HEK293 (cell line): Measurements from ENCODE around the gene STUB1.

ENCODE experiments used
- CTCF ChIA-PET: fragments of 350-600 bp; formaldehyde crosslinking; extraction: SDS; loops from one replicate; lab custom pipeline; 2021; ENCODE audit warnings: antibody characterized with exemption; lab: Yijun Ruan, JAX
- POLR2A ChIA-PET: fragments of 300-600 bp; formaldehyde crosslinking; extraction: SDS; loops from one replicate; lab custom pipeline; 2020; ENCODE audit warnings: antibody characterized with exemption, inconsistent platforms; lab: Yijun Ruan, JAX
- H3K27ac ChIP-seq: fragments of 200-500 bp; sonication (Bioruptor generic); 2 replicates; pipeline ENCODE4 v1.5.1; 2014; ENCODE audit warnings: low read depth, low read length, control low read depth, inconsistent platforms; ENCODE audit errors: extremely low read depth
- H3K36me3 ChIP-seq, 2 experiments: fragments of 200-500 bp in 1 of 2; sonication (Bioruptor generic) in 1 of 2; 1 replicate in 1 of 2; 2 replicates in 1 of 2; pipeline ENCODE4 v1.5.1; 2014 to 2017; ENCODE audit warnings: inconsistent platforms in 2 of 2, low read length in 2 of 2; ENCODE audit not compliant: control insufficient read depth in 2 of 2, insufficient read depth in 1 of 2
- H3K4me1 ChIP-seq: fragments of 200-500 bp; sonication (Bioruptor generic); 2 replicates; pipeline ENCODE4 v1.5.1; 2014; ENCODE audit warnings: mild to moderate bottlenecking, low read length, inconsistent platforms; ENCODE audit not compliant: control insufficient read depth, insufficient read depth
- H3K4me3 ChIP-seq: 2 replicates; pipeline ENCODE4 v1.5.1; 2011; ENCODE audit warnings: low read depth, mild to moderate bottlenecking, control low read depth, low read length, moderate library complexity
- H3K9me3 ChIP-seq: fragments of 200-500 bp; sonication (Bioruptor generic); 2 replicates; pipeline ENCODE4 v1.5.1; 2014; ENCODE audit warnings: low read depth, low read length, inconsistent platforms; ENCODE audit not compliant: control insufficient read depth, insufficient read depth
- AEBP2 ChIP-seq: fragments of 450-650 bp; formaldehyde crosslinking; IDR thresholded peaks from 2 replicates; pipeline ENCODE4 v1.5.1; 2016; ENCODE audit warnings: missing biosample characterization, missing genetic modification characterization, borderline replicate concordance
- CTCF ChIP-seq: fragments of 450-650 bp; formaldehyde crosslinking; IDR thresholded peaks from 2 replicates; pipeline ENCODE4 v1.5.1; 2016; ENCODE audit warnings: missing biosample characterization, missing genetic modification characterization
- EGR2 ChIP-seq: fragments of 450-650 bp; formaldehyde crosslinking; IDR thresholded peaks from 2 replicates; pipeline ENCODE4 v1.5.1; 2016; ENCODE audit warnings: low read depth, missing biosample characterization, missing genetic modification characterization
- ELK4 ChIP-seq: IDR thresholded peaks from 2 replicates; pipeline ENCODE4 v1.6.1; 2011; ENCODE audit warnings: mild to moderate bottlenecking, low read depth, low read length, borderline replicate concordance
- GLIS1 ChIP-seq: fragments of 450-650 bp; formaldehyde crosslinking; IDR thresholded peaks from 2 replicates; pipeline ENCODE4 v1.5.1; 2016; ENCODE audit warnings: missing biosample characterization, missing genetic modification characterization
- GLIS2 ChIP-seq: fragments of 450-650 bp; formaldehyde crosslinking; IDR thresholded peaks from 2 replicates; pipeline ENCODE4 v1.5.1; 2016; ENCODE audit warnings: missing biosample characterization, missing genetic modification characterization
- KLF8 ChIP-seq: fragments of 450-650 bp; formaldehyde crosslinking; IDR thresholded peaks from 2 replicates; pipeline ENCODE4 v1.5.1; 2016; ENCODE audit warnings: missing biosample characterization, missing genetic modification characterization
- MZF1 ChIP-seq: fragments of 450-650 bp; formaldehyde crosslinking; IDR thresholded peaks from 2 replicates; pipeline ENCODE4 v1.5.1; 2017; ENCODE audit warnings: missing biosample characterization, missing genetic modification characterization, borderline replicate concordance
- PATZ1 ChIP-seq: fragments of 450-650 bp; formaldehyde crosslinking; IDR thresholded peaks from 2 replicates; pipeline ENCODE4 v1.5.1; 2016; ENCODE audit warnings: missing biosample characterization, missing genetic modification characterization
- REST ChIP-seq: fragments of 450-650 bp; formaldehyde crosslinking; IDR thresholded peaks from 2 replicates; pipeline ENCODE4 v1.5.1; 2016; ENCODE audit warnings: missing biosample characterization, missing genetic modification characterization
- SP2 ChIP-seq: fragments of 450-650 bp; formaldehyde crosslinking; IDR thresholded peaks from 2 replicates; pipeline ENCODE4 v1.5.1; 2016; ENCODE audit warnings: missing biosample characterization, missing genetic modification characterization
- SP3 ChIP-seq: fragments of 450-650 bp; formaldehyde crosslinking; IDR thresholded peaks from 2 replicates; pipeline ENCODE4 v1.5.1; 2016; ENCODE audit warnings: missing biosample characterization, missing genetic modification characterization
- ZFHX2 ChIP-seq: fragments of 450-650 bp; formaldehyde crosslinking; conservative IDR thresholded peaks from 2 replicates; pipeline ENCODE4 v1.5.1; 2016; ENCODE audit warnings: missing biosample characterization, missing genetic modification characterization
- ZIC2 ChIP-seq: fragments of 450-650 bp; formaldehyde crosslinking; IDR thresholded peaks from 2 replicates; pipeline ENCODE4 v1.5.1; 2016; ENCODE audit warnings: missing biosample characterization, missing genetic modification characterization
- ZNF335 ChIP-seq: fragments of 450-650 bp; formaldehyde crosslinking; conservative IDR thresholded peaks from 2 replicates; pipeline ENCODE4 v1.5.1; 2016; ENCODE audit warnings: missing biosample characterization, missing genetic modification characterization
- ZNF555 ChIP-seq: fragments of 450-650 bp; formaldehyde crosslinking; conservative IDR thresholded peaks from 2 replicates; pipeline ENCODE4 v1.5.1; 2017; ENCODE audit warnings: missing biosample characterization, mild to moderate bottlenecking, missing genetic modification characterization, inconsistent platforms
- ZNF658 ChIP-seq: fragments of 450-650 bp; formaldehyde crosslinking; IDR thresholded peaks from 2 replicates; pipeline ENCODE4; 2016; ENCODE audit warnings: missing biosample characterization, missing genetic modification characterization
- ZNF791 ChIP-seq: fragments of 450-650 bp; formaldehyde crosslinking; IDR thresholded peaks from 2 replicates; pipeline ENCODE4 v1.5.1; 2016; ENCODE audit warnings: missing biosample characterization, missing genetic modification characterization

Gene STUB1

GRCh38 chr16:703406-703805 is 23.2 kb downstream of the STUB1 start:
- no peak for TF ChIP-seq MZF1 (tag by site-specific recombination)
- 0 out of 2 replicates have a peak, but pooled peaks have one; percentile 12 for TF ChIP-seq CTCF (tag by site-specific recombination)
- Histone ChIP-seq H3K27ac (no peak overlapping the region), H3K4me3 (no peak overlapping the region), H3K36me3 (no peaks in the 10 kb centered on the region), H3K4me1 (no peaks in the 10 kb centered on the region), H3K9me3 (no peaks in the 10 kb centered on the region)
- CTCF ChIA-PET: interaction anchor here (0.8 to 1.1 kb wide), 2 partner anchors 9 to 10 kb away, joined by 3 to 7 read pairs; no protein-coding TSS in a partner anchor
- POLR2A ChIA-PET: interaction anchor here (2.0 kb wide), 1 partner anchor 13 kb away, joined by 8 read pairs; the partner anchor contains the start of gene WDR24

GRCh38 chr16:704047-704446 is 23.8 kb downstream of the STUB1 start:
- Histone ChIP-seq H3K36me3 (no peaks in the 10 kb centered on the region), H3K9me3 (no peaks in the 10 kb centered on the region), H3K4me3 (no peak overlapping the region), H3K4me1 (no peaks in the 10 kb centered on the region), H3K27ac (no peak overlapping the region)
- POLR2A ChIA-PET: no interaction called here
- TF ChIP-seq EGR2 (tag by site-specific recombination) (peak; percentile 70), GLIS1 (peak; percentile 21; the same call in 1 of the 2 replicates), ELK4 (no peak), ZIC2 (tag by site-specific recombination) (peak; percentile 41), SP2 (tag by site-specific recombination) (peak; percentile 58), ZNF335 (tag by site-specific recombination) (no peak), ZFHX2 (tag by site-specific recombination) (peak; percentile 80)
- CTCF ChIA-PET: interaction anchor here (0.8 to 1.1 kb wide), 3 partner anchors 8 to 142 kb away, joined by 3 to 7 read pairs (median 4); no protein-coding TSS in a partner anchor

GRCh38 chr16:704552-705380 is 24.6 kb downstream of the STUB1 start:
- Histone ChIP-seq H3K36me3 (no peaks in the 10 kb centered on the region), H3K4me1 (peaks cover under 1% of the 10 kb centered on the region; the same call in 1 of the 2 replicates), H3K9me3 (no peaks in the 10 kb centered on the region), H3K4me3 (no peak overlapping the region), H3K27ac (no peak overlapping the region)
- ChIA-PET POLR2A (no interaction called here), CTCF (interaction anchor here (0.8 to 1.0 kb wide), 2 partner anchors 19 to 142 kb away, joined by 3 to 4 read pairs; no protein-coding TSS in a partner anchor)
- no peak for TF ChIP-seq ZNF658
- TF ChIP-seq AEBP2 (tag by site-specific recombination): no peak
- TF ChIP-seq ZNF555 (tag by site-specific recombination): no peak
- TF ChIP-seq PATZ1 (tag by site-specific recombination): peak; percentile 43
- TF ChIP-seq KLF8 (tag by site-specific recombination): peak; percentile 29; the same call in 1 of the 2 replicates
- peak; percentile 43 for TF ChIP-seq GLIS2 (tag by site-specific recombination)
- TF ChIP-seq REST (tag by site-specific recombination): peak; percentile 94
- TF ChIP-seq EGR2 (tag by site-specific recombination): peak; percentile 37; the same call in 1 of the 2 replicates
- TF ChIP-seq SP3 (tag by site-specific recombination): 0 out of 2 replicates have a peak, but pooled peaks have one; percentile 12
- no peak for TF ChIP-seq ZNF791 (tag by site-specific recombination)
- TF ChIP-seq ZNF335 (tag by site-specific recombination): peak; percentile 60
- TF ChIP-seq ZFHX2 (tag by site-specific recombination): 0 out of 2 replicates have a peak, but pooled peaks have one; percentile 20
